Measurements from ENCODE around the gene SLC47A1.
"Not testable (repeated sequence)": the region's sequence is repeated elsewhere in the genome, so short reads cannot be mapped to it uniquely, and the experiment has no call there.

SLC47A1 gene, protein sequence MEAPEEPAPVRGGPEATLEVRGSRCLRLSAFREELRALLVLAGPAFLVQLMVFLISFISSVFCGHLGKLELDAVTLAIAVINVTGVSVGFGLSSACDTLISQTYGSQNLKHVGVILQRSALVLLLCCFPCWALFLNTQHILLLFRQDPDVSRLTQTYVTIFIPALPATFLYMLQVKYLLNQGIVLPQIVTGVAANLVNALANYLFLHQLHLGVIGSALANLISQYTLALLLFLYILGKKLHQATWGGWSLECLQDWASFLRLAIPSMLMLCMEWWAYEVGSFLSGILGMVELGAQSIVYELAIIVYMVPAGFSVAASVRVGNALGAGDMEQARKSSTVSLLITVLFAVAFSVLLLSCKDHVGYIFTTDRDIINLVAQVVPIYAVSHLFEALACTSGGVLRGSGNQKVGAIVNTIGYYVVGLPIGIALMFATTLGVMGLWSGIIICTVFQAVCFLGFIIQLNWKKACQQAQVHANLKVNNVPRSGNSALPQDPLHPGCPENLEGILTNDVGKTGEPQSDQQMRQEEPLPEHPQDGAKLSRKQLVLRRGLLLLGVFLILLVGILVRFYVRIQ

DNA sequence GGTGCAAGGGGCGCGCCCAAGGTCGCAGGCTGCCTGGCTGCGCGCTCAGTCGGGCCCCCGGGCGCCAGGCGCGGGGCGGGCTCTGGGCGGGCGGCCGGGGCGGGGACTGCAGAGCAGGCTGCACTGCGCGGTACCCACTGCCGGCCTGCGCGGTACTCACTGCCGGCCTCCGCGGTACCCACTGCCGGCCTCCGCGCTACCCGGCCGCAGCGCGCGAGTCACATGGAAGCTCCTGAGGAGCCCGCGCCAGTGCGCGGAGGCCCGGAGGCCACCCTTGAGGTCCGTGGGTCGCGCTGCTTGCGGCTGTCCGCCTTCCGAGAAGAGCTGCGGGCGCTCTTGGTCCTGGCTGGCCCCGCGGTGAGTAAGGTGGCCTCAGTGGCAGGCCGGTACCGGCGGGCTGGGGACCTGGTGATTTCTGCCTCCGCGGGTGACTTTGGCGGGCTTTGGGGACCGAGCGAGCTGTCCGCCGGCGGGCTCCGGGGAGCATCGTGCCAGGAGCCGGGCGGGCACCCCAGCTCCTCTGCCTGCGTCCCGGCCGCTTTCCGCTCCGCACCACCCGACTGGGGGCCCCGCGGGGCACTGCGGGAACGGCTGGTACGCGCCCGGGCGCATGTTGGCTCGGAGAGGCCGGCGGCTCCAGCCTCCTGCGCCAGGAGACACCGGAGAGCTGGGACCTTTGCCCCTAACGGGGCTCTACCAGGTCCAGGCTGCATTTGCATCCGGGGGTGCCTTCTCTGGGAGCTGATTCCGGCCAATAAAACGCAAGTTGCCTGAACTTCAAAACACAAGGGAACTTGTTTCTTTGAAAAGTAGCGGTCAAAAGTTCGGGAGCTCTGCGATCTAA lies at the start of gene SLC47A1:
Gene SLC47A1, plus strand, starts transcription at position 137 of the 844 bp plus-strand sequence. Its CDS starts 86 bp downstream, at position 223.
- no peak for DNase-seq

DNA sequence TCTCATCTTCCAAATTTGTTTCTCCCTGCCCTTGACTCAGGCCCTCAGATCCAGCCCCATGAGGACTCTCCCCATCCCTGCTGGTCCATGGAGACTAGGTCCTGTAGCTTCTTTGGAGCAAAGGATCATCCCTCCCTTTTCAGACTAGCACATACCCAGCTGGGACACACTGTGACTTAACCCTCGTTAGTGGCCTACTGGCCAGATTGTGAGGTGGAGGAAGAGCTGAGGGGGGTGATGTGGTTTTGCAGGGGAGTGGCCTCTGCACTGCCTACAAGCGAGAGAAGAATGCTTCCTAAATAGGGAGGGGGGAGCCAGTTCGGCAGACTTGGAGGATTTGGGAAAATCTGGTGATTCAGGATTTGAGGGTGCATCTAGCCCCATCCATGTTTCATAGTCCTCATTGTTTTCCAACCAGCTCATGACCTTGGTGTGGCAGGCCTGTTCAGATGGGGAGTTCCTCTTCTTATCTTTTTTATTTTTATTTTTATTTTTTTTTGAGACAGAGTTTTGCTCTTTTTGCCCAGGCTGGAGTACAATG lies 47.8 kb upstream of the SLC47A1 start:
- DNase-seq = no peak

DNA sequence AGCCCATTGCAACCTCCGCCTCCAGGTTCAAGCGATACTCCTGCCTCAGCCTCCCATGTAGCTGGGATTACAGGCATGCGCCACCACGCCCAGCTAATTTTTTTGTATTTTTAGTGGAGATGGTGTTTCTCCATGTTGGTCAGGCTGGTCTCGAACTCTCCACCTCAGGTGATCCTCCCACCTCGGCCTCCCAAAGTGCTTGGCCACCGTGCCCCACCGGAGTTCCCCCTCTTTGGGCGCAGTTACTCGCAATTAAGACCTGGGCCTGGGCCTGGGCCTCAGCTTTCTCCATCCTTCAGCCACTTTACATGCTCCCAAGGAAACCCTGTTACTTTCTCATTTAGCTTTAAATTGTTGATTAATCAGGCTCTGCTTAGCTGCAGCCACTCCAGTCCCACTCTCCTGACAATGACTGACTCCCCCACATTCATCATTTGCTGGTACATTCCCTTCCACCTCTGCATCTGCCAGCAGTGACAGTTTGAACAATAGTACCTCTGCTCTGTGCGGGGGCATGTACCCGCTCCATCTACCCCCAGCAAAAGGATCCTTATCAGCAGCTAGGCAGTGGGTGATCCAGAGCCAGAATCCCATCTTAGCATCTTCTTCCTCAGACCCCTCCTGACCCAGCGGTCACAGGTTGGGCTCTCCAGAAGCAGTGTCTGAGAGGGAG lies 47.2 kb upstream of the SLC47A1 start:
- no peak for DNase-seq

DNA sequence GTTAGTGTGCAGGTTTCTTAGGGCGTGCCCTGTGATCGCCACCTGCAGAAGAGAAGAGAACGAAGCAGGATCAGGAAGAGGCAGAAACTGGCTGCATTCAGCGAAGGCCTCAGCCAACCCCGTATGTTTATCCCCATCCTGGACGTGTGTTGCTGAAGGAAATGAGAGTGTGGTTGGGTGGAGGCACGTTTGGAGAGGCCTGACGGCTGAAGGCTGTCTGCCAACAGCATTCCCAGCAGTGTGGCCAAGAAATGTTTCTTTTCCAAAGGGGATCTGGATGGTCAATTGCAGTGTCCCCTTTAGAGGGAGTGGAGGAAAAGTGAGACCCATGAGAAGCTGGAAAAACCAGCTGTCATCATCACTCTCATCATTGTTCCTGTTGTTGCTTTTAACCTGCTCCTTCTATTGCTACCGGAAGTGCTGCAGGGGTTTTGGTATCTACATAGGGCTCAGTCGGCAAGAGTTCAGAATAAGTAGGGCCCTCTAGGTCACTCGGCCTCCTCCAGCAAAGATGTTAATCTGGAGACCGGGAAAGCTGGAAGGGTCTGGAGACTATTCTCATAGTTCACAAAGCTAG lies 46.5 kb upstream of the SLC47A1 start:
- DNase-seq = no peak

DNA sequence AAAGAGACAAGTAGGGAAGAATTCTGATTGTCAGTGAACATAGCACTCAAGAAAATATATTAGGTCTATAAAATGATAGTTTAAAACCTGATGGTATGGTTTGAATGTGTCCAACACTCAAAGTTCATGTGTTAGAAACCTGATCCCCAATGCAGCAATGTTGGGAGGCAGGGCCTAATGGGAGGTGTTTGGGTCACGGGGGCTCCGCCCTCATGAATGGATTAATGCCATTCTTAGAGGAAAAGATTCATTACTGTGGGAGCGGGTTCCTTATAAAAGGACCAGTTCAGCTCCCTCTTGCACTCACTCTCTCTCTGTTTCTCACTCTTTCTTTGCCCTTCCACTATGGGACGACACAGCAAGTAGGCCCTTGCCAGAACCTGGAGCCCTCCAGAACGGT lies 41.5 kb upstream of the SLC47A1 start:
- DNase-seq = no peak

DNA sequence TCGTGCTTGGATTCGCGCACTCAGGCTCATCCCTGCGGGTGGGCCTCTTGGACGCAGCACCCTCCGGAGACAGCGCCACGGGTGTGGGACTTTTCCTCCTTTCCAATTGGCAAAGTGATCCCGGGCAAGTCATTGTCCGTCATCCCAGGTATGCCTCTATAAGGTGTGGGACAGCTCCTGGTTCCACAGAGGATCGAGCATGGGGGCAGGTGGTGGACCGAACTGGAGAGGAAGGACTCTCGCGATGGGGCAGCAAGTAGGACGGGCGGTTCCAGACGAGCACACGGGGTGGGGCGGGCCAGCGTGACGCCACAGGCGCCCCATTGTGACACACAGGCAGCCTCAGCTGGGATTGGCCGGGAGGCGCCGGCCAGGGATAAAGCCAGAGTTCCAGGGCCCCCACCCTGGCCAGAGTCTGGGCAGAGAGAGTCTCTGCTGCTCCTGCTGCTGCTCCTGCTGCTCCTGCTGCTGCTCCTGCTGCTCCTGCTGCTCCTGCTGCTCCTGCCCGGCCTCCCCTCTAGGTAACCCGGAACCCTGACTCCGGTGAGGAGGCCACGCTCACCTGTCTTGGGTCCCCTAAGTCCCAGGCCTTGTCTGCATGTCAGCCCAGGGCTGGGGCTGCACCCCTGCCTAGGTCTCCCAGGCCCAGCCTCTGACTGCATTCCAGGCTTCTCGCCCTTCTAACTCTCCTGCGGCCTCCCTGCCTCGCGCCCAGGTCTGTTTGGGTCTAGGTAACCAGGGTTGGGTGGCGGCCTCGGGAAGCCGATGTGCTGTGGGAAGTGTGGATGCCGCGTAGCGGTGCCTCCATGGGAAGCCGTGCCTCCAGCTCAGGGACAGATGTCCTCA lies 38.5 kb upstream of the SLC47A1 start:
- DNase-seq = no peak

DNA sequence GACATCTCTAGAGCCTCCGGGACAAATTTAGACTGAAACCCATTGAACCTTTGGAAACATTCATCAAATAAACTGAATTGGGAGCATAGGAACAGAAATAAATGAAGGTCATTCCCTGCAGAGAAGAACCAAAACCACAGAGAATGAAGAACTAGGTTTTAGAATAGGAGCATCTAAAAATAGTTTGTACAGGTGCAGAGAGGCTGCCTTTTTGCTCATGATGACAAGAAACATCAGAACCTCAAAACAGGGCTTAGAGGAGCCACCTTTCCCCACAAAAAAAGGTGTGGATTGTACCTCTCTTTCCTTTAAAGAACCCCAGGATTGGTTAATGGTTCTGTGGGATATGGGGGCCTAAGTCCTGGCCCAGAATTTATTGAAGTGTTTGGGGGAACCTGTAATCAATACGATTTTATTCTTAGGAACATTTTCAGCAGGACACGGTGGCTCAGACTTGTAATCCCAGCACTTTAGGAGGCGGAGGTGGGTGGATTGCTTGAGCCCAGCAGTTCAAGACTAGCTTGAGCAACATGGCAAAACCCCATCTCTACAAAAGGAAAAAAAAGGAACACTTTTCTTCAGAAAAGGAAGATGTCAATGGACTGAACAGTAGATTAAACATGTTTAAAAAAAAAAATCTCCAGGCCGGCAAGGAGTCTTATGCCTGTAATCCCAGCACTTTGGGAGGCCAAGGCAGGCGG lies 37.7 kb upstream of the SLC47A1 start:
- no peak for DNase-seq

DNA sequence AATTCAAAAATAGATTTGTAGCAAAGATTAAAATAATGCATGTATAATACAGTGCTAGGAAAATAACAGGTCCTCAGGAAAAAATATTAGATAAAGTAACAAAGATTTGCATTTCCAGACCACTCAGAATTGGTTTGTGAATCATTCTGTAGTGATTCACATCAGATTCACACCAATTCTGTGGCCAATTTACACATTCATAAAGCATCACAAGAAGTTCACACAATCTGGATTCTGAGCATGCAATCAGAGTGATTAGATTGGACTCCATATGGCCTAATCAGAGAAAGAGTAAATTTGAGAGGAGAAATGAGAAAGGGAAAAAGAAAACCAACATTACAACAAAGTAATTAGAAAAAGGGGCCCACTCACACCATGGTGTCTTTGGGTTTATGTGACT lies 36.0 kb upstream of the SLC47A1 start:
- no peak for DNase-seq

DNA sequence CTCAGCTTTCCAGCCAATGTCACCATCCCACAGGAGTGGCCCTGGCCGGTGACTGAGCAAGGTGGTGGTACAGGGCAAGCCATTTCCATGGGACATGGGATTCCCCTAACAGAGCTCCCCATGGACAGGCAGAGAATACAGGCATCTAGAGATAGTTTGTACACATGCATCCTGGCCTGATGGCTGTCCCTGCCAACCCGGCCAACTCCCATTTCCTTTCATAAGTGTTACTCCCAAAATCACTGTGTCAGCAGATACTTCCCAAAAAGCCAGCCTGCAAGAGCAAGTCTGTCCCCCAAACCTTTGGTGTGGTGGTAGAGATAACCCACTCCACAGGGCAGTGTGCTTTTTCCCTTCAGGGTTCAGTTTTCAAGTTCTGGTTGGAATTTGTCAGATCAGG lies 32.4 kb upstream of the SLC47A1 start:
- DNase-seq = no peak

DNA sequence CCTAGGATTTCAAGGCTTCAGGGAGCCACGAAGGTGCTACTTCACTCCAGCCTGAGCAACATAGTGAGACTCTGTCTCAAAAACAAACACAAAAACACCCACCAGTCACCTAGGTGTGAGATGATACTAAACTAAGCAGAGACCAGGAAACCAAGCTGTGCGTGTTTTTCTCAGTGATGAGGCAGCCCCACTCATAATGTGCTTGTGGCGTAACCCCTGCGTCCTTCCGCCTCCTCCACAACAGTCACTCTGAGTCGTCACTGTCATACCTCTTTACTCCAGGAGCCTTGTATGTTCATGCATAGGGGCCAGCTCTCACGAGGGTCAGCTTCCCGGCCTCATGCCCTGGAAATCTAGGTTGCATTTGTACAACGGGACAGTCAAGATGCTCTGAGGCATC lies 31.1 kb upstream of the SLC47A1 start:
- no peak for DNase-seq

DNA sequence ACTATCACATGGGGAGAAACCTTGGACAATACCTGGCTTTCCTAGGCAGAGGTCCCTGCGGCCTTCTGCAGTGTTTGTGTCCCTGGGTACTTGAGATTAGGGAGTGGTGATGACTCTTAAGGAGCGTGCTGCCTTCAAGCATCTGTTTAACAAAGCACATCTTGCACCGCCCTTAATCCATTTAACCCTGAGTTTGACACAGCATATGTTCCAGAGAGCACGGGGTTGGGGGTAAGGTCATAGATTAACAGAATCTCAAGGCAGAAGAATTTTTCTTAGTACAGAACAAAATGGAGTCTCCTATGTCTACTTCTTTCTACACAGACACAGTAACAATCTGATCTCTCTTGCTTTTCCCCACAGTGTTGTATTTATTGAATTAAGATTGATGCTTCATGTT lies 28.1 kb upstream of the SLC47A1 start:
- not testable (repeated sequence) for DNase-seq

DNA sequence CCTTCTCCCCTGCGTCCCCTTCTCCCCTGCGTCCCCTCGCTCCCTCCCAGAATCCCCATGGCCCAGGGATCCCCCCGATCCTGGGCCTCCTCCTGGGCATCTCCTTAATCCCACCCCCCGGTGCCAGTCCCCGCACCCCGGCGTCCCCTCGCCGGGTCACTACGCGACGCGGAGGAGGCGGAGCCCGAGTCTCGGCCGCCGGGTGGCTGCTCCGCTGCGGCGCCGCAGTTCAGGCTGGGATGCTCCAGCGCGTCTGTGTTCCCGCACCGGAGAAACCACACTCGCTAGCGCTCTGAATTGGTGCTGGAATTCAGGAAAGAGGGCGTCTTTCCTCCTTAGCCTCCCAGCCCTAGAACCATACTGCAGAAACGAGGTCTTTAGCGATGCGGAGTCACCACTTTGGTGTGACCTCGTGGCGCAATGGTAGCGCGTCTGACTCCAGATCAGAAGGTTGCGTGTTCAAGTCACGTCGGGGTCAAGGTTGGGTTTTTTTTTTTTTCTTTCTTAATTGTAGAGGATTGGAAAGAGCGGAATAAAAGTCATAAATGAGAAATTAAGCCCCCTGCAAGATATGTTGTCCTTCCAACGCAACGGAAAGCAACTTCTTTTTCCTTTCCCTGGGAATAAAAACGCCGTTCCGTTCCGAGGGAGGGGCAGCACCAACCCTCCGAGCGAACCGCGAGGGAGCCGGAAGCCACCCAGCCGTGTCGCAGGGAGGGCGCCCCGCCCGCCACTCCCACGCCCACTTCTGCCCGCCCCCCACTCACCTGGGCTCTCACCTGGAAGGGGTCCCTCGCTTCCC lies 25.7 kb upstream of the SLC47A1 start:
- DNase-seq = peak; percentile 52

DNA sequence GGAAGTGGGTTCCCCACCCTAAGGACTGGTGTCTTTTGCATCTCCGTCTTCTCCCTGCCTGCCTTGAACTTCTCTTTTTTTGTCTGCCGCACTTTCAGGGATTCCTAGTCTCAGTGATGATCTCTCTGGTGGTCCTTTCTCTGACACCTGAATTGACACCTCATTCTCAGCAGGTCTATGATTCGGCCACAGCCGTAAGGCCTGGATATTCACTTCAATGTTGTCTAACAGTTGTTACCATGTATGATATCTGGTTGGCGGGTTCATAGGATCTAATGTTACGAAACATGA lies 25.1 kb upstream of the SLC47A1 start:
- DNase-seq = no peak

DNA sequence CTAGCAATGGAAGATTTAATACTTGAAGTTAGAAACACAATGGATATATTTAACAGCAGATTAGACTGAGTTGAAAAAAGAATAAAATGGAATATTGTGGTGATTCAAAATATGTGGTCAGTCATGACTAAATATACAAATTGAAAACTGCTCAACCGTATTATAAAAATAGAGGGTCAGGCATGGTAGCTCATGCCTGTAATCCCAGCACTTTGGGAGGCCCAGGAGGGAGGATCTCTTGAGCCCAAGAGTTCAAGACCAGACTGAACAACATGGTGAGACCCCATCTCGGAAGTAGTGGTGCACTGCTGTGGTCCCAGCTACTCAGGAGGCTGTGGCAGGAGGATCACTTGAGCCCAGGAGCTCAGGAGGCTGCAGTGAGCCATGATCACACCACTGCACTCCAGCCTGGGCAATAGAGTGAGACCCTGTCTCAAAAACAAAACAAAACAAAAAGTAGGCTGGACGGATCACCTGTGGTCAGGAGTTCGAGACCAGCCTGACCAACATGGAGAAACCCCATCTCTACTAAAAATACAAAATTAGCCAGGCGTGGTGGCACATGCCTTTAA lies 24.3 kb upstream of the SLC47A1 start:
- not testable (repeated sequence) for DNase-seq

DNA sequence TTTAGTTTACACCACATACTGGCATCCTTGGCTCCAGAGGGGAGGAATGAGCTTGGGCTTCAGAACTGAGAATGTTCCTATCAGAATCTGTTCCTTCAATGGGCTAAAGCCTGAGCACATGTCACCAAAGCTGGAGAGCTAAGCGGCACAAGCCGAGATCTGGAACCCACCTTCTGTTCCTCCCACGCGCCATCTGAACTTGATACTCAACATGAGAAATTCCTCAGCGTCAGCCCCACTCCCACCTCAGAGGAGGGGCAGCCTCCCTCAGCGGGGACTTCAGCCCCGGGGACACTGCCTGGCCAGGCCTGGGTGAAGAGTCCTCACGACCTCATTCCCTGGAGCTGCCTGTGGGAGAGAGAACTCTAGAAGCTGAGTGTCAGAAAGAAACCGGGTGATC lies 22.8 kb upstream of the SLC47A1 start:
- DNase-seq = no peak

DNA sequence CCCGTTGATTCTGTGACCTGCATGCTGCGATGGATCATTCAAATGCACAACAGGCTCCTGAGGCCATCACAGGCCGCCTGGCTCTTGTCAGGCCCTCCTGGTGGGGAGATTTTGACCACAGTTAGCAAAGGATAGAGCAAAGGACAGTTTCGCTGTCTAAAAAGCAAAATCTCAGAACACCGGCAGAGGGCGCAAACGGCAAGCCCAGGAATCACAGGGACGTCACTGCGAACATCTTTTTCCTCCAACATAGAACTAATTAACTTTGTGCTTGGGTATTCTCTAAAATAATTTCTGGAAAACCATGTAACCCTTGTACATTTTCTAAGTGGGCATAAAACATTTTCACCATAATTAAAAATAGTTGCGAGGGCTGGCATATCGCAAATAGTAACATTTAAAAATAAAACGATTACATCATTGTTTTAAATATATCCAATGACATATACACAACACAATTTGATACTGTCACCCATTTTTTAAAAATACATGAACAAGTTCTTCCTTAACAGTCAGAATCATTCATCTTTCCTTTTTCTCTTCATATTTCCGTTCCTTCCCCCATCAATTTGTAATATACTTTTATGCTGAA lies 19.7 kb upstream of the SLC47A1 start:
- no peak for DNase-seq

DNA sequence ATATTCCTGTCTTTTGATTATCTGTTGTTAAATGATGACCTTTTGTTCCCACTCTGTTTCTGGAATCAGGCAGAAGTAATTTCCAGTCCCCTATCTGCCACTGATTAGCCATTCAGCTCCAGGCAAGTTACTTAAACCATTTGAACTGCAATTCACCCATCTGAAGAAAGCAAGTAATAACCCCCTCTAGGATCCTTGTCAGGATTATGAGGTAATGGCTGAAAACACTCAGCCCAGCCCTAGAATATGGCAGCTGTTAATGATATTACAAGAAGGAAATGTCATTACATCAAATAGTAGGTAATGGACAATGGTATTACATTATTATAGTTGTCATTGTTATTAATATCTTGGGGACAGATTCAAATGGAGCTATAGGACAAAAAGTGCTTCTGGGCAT lies 16.0 kb upstream of the SLC47A1 start:
- no peak for DNase-seq

DNA sequence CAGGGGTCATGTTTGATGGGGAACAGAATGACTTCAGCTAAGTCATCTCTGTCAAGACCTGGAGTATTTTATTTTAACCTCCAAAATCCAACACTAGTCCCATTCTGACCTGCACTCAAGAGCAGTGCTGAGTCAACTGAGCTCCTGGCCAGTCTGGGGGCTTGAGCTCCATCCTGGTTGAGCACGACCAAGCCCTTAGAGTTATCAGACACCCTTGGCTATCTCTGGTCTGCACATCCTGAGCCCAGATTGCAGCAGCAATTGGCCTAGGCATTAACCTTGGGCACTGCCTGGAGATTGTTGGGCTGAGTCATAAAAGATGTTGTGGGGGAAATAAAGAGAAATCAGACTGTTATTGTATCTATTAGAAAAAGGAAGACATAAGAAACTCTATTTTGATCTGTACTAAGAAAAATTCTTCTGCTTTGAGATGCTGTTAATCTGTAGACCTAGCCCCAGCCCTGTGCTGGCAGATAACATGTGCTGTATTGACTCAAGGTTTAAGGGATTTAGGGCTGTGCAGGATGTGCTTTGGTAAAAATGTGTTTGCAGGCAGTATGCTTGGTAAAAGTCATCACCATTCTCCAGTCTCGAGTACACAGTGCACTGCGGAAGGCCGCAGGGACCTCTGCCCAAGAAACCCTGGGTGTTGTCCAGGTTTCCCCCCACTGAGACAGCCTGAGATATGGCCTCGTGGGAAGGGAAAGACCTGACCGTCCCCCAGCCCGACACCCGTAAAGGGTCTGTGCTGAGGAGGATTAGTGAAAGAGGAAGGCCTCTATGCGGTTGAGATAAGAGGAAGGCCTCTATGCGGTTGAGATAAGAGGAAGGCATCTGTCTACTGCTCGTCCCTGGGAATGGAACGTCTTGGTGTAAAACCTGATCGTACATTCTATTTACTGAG lies 14.0 kb upstream of the SLC47A1 start:
- DNase-seq = not testable (repeated sequence)
